ENCODE results near the gene KCNJ15. TPM values are rescaled to one million over a fixed set of nuclear protein-coding genes. Genes with fewer than 3 reads are reported as not detected.

Gene KCNJ15
- total and polyA plus RNA-seq, 2 of the 8 experiments (the other 6 are each of a cell fraction or from before 2014, with no cell fraction given), result under 0.01 TPM; not detected in 1

DNA sequence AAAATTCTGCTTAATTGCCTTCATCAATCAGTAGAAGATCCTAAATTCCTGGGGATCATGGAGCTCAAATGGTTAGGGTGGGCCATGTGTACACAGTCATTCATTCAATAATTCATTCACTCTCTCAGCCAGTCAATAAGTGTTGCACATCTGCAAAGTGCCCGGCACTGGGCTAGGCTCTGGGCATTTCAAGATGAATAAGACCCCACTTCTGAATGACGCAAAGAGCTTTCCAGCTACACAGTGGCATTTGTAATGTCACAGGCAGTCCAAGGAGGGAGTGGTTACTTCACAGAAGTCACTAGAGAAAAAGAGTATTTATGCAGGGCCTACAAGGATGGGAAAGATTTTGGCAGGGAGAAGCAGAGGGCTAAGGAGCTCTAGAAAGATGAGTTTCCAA lies 93.2 kb downstream of the KCNJ15 start:
- H3K9me3 ChIP-seq (ENCODE audit: insufficient read depth in 2 of 2, low read depth in 1 of 2, low read length in 1 of 2), result no peaks in the 10 kb centered on the region
- H2BK120ac ChIP-seq (replicated peaks; ENCODE audit: low read depth, low read length), result no peak overlapping the region
- no peaks in the 10 kb centered on the region for H4K20me1 ChIP-seq (replicated peaks in 1 of 2; ENCODE audit: control insufficient read depth in 1 of 2, insufficient read depth in 2 of 2, low read length in 2 of 2)
- H2BK12ac ChIP-seq (ENCODE audit: low read depth, low read length), result 0 out of 2 replicates have a peak overlapping the region, but pooled peaks have one; percentile 39
- ChIA-PET CTCF (ENCODE audit: partially characterized antibody) (interaction anchor here (0.6 to 9.0 kb wide), 13 partner anchors 10 to 677 kb away, joined by 3 to 366 read pairs (median 3); no protein-coding TSS in a partner anchor), POLR2A (ENCODE audit: partially characterized antibody) (no interaction called here)
- H2BK5ac ChIP-seq (ENCODE audit: low read depth, low read length), result no peak overlapping the region
- H4K91ac ChIP-seq (replicated peaks; ENCODE audit: insufficient read length, low read length), result no peak overlapping the region
- H3K27me3 ChIP-seq (replicated peaks in 1 of 4; ENCODE audit: control insufficient read depth in 3 of 4, extremely low read depth in 1 of 4, insufficient read depth in 3 of 4, low read length in 3 of 4), result peaks cover 0 to 4% (median 0%) of the 10 kb centered on the region in 4 experiments; a peak in 3 of 7 replicates
- H3K14ac ChIP-seq (ENCODE audit: insufficient read length), result no peak overlapping the region
- H3K79me1 ChIP-seq (ENCODE audit: low read depth, low read length), result no peaks in the 10 kb centered on the region
- H3K4me1 ChIP-seq (replicated peaks in 1 of 4; ENCODE audit: control insufficient read depth in 3 of 4, insufficient read depth in 4 of 4, low read length in 3 of 4), result peaks cover 0 to 6% (median 4%) of the 10 kb centered on the region in 4 experiments; a peak in 3 of 7 replicates
- H2AK5ac ChIP-seq (ENCODE audit: low read depth, low read length), result no peak overlapping the region
- H3K23ac ChIP-seq (ENCODE audit: insufficient read length), result no peak overlapping the region
- H4K8ac ChIP-seq (ENCODE audit: extremely low read depth, insufficient read depth, low read length), result no peak overlapping the region
- no peak overlapping the region for H2BK20ac ChIP-seq (ENCODE audit: low read length)
- no peaks in the 10 kb centered on the region for H3K36me3 ChIP-seq (ENCODE audit: control insufficient read depth in 2 of 4, insufficient read depth in 4 of 4, low read length in 3 of 4)
- no peak overlapping the region for H3K4me2 ChIP-seq (ENCODE audit: insufficient read depth in 1 of 2, low read depth in 2 of 2, low read length in 2 of 2)
- no peaks in the 10 kb centered on the region for H3K79me2 ChIP-seq (ENCODE audit: control insufficient read depth in 1 of 2, insufficient read depth in 2 of 2, low read length in 2 of 2)
- no peak overlapping the region for H3K18ac ChIP-seq (ENCODE audit: extremely low read depth, low read length)
- no peak overlapping the region for H3K9ac ChIP-seq (replicated peaks in 1 of 4; ENCODE audit: extremely low read depth in 1 of 4, low read depth in 3 of 4, low read length in 3 of 4)
- H3K56ac ChIP-seq (replicated peaks; ENCODE audit: insufficient read length, low read depth, low read length), result no peak overlapping the region
- no peak overlapping the region for H3K27ac ChIP-seq (ENCODE audit: low read depth, low read length)
- no peak for DNase-seq (ENCODE audit: low read depth in 1 of 2, low spot score in 2 of 2)
- H2BK15ac ChIP-seq (ENCODE audit: low read length), result no peak overlapping the region
- no peak overlapping the region for H3K4ac ChIP-seq (replicated peaks; ENCODE audit: insufficient read length, low read depth, low read length)
- no peaks in the 10 kb centered on the region for H3K23me2 ChIP-seq (ENCODE audit: low read depth, low read length)
- H3K4me3 ChIP-seq (ENCODE audit: extremely low read depth in 1 of 4, insufficient read depth in 2 of 4, low read depth in 3 of 4, low read length in 4 of 4), result no peak overlapping the region
- H2AFZ ChIP-seq (ENCODE audit: low read length), result no peak overlapping the region
- no peak for FAIRE-seq
- H4K5ac ChIP-seq (ENCODE audit: insufficient read length, low read depth, low read length), result no peak overlapping the region
- 100% methylated on average over 2 of the region's 2 CpGs; no CpG with 5 or more reads in 1 of the 2 experiments for WGBS, 2 experiments (ENCODE audit: extremely low coverage in 1 of 2, insufficient coverage in 1 of 2, insufficient read length in 1 of 2, insufficient replicate concordance in 2 of 2, low coverage in 1 of 2, low lambda C conversion rate in 2 of 2, missing lambda C conversion rate in 1 of 2)
- TF ChIP-seq SP1 (IDR thresholded peaks at IDR 0.05; ENCODE audit: low read depth, low read length), result no peak
- TF ChIP-seq, protein P1, sequence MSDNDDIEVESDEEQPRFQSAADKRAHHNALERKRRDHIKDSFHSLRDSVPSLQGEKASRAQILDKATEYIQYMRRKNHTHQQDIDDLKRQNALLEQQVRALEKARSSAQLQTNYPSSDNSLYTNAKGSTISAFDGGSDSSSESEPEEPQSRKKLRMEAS (IDR thresholded peaks at IDR 0.05), result no peak
- no peak for TF ChIP-seq ASH2L (IDR thresholded peaks at IDR 0.05; ENCODE audit: low read length)
- no peak for TF ChIP-seq RBBP5 (IDR thresholded peaks at IDR 0.05; ENCODE audit: borderline replicate concordance, low read depth, low read length)
- TF ChIP-seq SAP30 (IDR thresholded peaks at IDR 0.05; ENCODE audit: insufficient read depth, insufficient replicate concordance, low read length), result no peak
- no peak for TF ChIP-seq JUN (IDR thresholded peaks at IDR 0.05; ENCODE audit: low read depth, low read length)
- TF ChIP-seq BACH1 (IDR thresholded peaks at IDR 0.05; ENCODE audit: low read length), result no peak
- TF ChIP-seq JUND (IDR thresholded peaks at IDR 0.05; ENCODE audit: low read length), result no peak
- no peak for TF ChIP-seq SUZ12 (IDR thresholded peaks at IDR 0.05; ENCODE audit: low read length)
- TF ChIP-seq CHD1 (IDR thresholded peaks at IDR 0.05; ENCODE audit: low read depth, low read length), result no peak
- no peak for TF ChIP-seq POLR2AphosphoS5 (IDR thresholded peaks at IDR 0.05; ENCODE audit: low read depth, low read length)
- TF ChIP-seq, protein P2, sequence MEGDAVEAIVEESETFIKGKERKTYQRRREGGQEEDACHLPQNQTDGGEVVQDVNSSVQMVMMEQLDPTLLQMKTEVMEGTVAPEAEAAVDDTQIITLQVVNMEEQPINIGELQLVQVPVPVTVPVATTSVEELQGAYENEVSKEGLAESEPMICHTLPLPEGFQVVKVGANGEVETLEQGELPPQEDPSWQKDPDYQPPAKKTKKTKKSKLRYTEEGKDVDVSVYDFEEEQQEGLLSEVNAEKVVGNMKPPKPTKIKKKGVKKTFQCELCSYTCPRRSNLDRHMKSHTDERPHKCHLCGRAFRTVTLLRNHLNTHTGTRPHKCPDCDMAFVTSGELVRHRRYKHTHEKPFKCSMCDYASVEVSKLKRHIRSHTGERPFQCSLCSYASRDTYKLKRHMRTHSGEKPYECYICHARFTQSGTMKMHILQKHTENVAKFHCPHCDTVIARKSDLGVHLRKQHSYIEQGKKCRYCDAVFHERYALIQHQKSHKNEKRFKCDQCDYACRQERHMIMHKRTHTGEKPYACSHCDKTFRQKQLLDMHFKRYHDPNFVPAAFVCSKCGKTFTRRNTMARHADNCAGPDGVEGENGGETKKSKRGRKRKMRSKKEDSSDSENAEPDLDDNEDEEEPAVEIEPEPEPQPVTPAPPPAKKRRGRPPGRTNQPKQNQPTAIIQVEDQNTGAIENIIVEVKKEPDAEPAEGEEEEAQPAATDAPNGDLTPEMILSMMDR (IDR thresholded peaks at IDR 0.05; ENCODE audit: control extremely low read depth in 1 of 3, insufficient read depth in 1 of 3, low read depth in 1 of 3, low read length in 3 of 3), result no peak

Measured in H1 (cell line).